Ammon's horn (tissue), 1 donor: ENCODE results near the gene TRIP12.
"Not testable (repeated sequence)": the region's sequence is repeated elsewhere in the genome, so short reads cannot be mapped to it uniquely, and the experiment has no call there.

Source experiments
- DNase-seq: peaks from one replicate; pipeline ENCODE4 v3.0.0-alpha.2; 2016; ENCODE audit warnings: low spot score

Gene TRIP12

DNA sequence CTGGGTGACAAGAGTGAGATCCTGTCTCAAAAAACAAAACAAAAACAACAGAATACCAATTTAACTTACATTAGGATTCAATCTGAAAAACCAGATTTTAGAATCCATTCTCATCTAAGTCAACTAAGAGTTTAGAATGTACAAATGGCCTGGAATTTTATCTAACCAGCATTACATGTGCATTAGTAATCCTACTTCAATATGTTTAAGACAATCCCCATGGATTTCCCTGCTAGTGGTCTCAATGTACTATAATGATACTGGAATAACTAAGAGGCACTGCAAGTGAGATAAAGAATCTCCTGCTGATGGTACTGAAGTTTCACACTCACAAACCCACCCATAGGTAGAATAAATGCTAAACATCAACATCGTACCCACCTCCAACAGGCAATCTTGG, 153.6 kb downstream of the TRIP12 start:
- DNase-seq, result no peak

DNA sequence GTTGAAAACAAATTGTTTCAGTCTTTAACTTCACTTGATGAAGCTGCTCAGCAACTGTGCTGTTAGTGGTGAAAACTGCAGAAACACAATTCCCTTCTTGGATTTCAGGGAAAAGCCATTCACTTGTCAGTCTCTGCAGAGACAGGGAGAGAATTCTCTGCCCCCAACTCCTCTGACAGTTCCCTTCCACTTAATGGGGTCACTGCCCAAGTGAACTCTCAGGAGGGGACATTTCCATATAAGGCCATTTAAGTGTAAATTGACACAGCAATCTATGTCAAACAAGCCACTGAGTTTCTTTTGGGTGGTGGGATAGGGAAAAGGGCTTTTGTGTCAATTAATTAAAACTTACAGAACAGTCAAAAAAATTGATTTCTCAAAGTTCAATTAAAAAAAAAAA, 156.1 kb downstream of the TRIP12 start:
- DNase-seq, result no peak

DNA sequence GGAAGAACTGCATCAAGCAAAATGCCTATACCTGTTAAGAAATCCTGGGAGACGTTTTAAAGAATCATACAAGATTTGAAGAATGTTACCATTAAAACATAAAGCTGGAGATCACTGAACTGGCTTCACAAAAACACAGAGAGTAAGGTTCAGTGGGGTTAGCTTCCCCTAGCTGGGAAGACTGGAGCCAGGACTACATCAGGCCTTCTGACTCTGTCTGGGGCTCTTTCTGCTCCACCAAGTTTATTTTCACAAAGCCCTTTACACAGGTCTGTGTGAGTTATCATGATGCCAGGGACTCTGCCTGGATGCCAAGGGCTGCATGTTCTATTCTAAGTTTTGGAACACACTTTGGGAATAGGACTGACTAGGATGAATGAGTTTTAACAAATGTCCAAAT, 160.1 kb downstream of the TRIP12 start:
- no peak for DNase-seq

DNA sequence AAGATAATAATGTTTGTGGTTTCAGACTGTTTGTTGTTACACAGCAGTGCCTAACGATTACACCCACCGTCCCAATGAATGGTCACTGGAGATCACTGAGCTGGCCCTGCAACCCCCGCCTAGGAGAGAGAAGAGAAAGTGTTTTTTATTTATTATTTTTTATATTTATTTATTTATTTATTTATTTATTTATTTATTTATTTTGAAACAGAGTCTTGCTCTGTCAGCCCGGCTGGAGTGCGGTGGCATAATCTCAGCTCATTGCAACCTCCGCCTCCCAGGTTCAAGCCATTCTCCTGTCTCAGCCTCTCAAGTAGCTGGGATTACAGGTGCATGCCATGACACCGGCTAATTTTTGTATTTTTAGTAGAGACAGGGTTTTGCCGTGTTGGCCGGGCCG, 164.3 kb downstream of the TRIP12 start:
- DNase-seq, result not testable (repeated sequence)

DNA sequence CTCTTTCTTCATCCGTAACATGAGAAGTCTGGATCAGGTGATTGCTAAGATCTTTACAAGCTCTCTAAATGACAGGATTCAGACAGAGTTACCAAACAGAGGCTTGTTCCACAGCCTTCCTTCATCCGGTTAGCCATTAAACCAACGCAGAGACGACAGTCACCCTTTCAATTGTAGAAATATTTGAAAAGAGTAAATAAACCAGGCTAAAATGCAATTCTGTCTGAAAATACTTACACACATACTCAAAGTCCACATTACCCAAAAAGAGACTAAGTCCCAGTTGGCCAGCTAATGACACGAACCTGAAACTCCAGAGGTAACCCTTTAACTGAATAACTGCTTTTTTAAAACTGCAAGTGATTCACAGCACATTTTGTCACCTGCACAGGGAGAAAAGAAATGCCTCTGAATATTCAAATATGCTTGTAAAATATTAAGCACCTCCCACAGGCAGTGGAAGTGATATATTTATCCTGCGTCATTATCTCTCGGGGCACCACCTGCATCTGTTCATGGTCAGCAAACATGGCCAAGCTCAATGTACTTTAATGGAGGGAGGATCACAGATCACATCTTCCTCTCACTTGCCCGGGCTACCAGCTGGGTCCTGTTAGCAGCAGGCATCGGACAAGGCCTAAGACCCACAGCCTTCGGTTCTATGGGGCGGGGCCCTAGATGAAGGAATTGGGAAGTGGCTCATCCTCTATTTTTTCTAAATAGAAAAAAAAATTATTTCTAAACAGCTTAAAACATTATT, 168.7 kb downstream of the TRIP12 start:
- no peak for DNase-seq

DNA sequence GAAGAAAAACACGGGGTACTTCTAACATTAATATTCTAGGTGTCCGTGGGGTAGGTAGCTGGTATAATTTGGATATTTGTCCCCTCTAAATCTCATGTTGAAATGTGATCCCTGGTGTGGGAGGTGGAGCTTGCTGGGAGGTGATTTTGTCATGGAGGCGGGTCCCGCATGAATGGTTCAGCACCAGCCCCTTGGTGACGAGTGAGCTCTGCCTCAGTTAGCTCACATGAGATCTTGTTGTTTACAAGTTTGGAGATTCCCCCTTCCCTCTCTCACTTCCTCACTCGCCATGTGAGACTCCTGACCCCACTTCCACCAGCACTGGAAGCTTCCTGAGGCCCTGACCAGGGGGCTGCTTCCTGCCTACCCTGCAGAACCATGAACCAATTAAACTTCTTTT, 172.0 kb downstream of the TRIP12 start:
- no peak for DNase-seq

DNA sequence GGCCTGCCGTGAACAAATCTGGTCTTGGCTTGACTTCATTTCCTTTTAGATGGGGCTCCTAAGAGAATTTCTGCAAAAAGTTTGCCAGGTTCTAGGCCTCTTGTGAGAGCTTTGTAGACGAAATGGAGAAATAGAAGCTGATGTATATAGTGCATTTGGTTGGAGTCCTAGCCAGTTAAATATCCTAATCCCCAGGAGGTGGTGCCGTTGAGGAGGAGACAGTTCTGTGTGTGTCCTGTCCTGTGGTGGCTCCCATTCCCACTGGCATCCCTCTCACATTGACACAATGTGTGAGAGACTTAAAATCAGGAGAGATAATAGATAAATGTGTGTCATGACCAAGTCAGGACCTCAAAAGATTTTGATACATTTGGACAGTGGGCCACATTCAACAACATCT, 172.9 kb downstream of the TRIP12 start:
- no peak for DNase-seq

DNA sequence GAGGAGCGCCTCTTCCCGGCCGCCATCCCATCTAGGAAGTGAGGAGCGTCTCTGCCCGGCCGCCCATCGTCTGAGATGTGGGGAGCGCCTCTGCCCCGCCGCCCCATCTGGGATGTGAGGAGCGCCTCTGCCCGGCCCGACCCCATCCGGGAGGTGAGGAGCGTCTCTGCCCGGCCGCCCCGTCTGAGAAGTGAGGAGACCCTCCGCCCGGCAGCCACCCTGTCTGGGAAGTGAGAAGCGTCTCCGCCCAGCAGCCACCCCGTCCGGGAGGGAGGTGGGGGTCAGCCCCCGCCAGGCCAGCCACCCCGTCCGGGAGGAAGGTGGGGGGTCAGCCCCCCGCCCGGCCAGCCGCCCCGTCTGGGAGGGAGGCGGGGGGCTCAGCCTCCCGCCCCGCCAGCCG, 179.1 kb downstream of the TRIP12 start:
- DNase-seq, result not testable (repeated sequence)

DNA sequence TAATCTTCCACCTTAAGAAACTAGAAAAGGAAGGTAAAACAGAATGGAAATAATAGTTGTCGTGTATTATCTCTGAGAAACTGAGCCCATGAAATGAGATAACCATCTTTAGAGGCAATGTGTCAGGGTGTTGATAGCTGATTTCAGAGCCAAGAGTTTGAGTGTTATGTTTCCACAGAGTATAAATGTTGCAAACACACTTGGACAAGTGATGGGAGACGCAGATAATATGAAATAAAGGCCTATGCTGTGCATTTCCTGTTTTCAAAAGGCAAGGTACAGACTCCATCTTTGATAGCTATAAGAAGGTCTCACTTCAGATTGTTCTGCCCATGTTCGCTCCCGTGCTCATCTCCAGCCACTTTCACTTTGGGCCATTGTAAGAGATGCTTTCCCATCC, 181.5 kb downstream of the TRIP12 start:
- DNase-seq, result no peak

DNA sequence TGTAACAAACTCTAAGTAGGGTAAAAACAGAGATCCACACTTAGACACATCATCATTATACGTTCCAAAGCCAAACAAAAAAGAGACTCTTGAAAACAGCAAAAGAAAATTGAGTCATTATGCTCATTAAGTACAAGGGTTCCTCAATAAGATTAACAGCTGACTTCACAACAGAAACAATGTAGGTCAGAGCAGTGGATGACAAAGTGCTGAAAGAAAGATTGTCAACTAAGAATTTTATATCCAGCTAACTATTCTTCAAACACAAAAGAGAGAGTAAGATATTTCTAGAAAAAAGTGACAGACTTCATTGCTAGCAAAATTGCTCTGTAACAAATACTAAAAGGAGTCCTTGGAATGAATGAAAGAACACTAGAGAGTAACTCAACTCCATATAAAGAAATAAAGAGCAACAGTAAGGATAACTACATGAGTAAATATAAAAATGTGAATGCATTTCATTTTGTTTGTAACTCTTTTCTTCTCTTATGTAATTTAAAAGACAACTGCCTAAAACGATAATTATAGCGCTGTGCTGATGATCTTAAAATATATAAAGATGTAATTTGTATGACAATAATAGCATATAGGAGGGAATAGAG, 183.7 kb downstream of the TRIP12 start:
- no peak for DNase-seq

DNA sequence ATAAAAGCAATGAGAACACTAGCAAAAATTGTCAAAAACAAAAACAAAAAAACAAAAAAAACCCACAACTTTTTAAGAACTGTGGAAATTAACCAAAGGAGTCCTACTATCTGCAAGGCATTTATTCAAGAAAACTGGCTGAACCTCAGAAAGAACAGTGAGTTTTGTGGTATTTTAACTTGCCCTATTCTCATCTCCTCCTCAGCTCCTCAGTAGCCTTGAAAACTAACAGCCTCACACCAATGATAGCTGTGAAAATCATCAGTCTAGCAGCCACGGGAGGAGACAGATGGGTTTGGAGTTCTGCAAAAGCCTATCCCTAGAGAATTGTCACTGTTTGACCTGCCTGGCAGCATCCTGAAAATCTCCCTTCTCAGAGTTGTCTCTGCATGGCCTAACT, 187.4 kb downstream of the TRIP12 start:
- no peak for DNase-seq

DNA sequence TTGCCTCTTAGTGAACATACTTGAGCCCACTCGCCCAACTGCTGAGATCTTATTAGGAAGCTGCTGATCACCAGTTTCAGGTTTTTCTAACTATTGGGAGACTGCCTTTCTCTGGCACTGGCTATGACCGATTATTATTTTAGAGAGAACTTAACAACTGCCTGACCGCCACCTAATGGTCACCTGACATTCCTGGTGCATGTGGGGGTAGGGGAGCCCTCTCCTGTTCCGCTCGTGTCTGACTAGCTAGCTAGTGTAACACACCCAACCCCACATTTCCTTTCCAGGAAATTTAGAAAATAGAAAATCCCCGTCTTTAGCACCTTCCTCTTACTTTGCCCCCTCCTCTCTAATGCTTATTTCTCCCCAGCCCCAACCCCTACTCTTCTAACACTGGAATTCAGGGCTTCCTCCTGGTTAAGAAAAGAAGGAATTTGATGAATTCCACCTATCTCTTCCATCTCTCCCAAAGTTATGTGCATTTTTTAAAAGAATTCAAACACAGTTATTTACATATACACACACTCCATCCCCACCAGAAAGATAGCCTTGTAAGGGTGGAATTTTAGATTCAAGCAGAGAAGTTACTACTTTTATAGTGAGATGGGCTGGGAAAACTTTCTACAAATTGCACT, 188.1 kb downstream of the TRIP12 start:
- DNase-seq, result no peak

DNA sequence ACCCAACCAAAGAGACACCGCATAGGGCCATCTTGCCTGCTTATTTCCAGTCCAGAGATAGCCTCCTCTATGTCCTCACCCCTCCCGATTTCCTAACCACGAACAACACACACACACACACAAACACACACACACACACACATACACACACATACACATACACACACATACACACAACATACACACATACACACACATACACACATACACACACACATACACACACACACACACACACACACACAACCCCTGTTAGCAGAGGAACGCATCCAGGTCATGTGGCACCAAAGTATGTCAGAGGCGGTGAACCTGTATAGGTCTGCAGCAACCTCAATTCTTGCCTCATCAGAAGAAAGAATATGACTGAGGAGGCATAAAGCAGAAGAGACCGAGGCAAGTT, 188.9 kb downstream of the TRIP12 start:
- DNase-seq, result no peak

DNA sequence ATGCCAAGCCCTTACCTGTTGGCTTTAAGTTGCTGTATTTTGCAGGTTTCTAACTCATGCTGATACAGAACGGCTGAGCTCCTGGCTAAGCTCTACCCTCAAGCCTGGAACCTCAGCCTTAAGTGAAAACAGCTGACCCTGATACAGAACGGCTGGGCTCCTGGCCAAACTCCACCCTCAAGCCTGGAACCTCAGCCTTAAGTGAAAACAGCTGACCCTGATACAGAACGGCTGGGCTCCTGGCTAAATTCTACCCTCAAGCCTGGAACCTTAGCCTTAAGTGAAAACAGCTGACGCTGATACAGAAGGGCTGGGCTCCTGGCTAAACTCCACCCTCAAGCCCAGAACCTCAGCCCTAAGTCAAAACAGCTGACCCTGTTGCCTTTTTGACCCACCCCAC, 189.9 kb downstream of the TRIP12 start:
- no peak for DNase-seq

DNA sequence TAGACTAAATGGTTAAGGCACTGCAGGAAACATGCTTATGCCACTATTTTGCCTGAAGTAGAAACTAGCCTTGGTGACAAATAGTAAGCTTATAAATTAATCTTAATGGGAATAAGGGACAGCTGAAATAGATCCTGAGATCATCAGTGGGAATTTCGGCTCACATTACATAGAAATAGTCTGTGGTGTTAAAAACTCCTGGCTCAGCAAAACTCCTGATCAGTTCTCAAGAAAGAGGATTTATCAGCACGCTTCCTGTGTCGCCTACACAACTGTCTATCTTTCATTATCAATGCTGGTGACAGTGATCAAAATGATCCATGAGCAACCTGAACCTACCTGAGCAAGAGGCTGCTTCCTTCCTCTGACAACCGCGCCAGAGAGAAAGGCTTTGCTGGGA, 190.4 kb downstream of the TRIP12 start:
- DNase-seq, result no peak

DNA sequence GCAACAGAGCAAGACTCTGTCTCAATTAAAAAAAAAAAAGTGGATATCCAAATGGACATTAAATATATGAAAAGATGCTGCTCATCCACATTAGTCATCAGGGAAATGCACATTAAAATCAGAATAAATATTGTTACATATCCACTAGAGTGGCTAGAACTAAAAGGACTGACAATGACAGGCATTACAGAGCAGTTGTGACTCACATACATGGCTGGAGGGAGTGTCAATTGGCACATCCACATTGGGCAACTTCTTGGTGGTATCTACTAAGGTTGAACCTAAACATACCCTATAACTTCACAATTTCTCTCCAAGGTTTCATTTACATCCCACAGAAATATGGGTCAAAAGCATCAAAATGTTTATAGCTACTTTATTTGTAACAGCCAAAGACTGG, 193.4 kb downstream of the TRIP12 start:
- DNase-seq, result no peak

DNA sequence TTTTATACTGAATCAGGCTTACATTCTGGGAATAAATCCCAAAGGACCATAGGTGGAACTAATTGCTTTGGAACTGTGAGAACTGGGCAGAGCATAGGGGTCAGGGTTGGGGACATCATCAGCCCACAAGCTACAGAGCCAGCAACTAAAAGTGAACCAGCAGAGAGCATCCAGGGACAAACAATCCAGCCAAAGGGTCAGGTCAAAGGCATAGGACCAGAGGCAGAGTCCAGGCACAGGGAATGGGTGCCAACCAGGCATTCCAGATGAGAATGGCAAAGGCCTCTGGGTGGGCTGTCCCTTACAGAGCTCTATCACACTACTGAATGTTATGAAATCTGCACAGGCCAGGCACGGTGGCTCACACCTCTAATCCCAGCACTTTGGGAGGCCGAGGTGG, 195.2 kb downstream of the TRIP12 start:
- no peak for DNase-seq

DNA sequence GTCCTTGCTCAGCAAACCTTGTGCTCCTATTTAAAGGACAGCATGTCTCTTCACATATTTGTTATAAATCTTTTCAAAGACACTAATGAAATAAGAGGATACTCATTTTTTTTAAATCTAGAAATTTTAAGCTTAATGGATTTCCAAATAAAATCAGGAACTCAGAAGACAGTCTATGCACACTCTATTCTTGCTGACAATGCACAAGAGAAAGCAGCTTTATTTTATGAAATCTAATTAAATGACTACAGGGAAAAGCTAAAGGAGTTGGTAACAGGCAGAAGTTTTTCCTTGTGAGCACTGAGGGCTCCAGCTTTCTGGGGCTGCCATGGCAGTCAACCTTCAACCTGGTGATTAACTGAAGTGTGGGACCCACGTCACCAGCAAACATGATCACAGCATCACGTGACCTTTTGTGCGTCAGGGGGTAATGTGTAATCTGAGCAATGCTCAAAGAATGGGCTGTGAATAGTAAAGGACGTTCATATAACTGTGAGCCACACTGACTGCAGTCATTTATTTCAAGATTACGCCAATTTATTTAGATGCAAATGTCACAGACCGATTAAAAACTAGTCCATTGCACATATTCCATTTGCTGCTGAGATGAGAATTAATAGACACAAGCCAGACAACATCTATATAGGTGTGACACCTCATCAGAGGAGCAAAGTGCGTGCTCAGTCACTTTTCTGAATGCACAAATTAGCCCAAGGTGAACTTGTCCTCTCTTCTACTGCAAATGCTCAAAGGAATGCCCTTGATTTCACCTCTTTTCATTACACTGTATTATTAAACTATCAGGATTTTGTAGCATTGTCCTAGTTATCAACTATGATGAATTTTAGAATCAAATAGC, 195.9 kb downstream of the TRIP12 start:
- DNase-seq, result no peak

DNA sequence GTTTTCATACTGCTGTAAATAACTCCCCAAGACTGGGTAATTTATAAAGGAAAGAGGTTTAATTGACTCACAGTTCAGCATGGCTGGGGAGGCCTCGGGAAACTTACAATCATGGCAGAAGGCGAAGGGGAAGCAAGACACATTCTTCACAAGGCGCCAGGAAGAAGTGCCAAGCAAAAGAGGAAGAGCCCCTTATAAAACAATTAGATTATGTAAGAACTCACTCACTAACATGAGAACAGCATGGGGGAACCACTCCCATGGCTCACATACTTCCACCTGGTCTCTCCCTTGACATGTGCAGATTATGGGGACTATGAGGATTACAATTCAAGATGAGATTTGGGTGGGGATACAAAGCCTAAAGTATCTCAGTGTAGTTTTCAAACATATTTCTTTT, 198.6 kb downstream of the TRIP12 start:
- not testable (repeated sequence) for DNase-seq

DNA sequence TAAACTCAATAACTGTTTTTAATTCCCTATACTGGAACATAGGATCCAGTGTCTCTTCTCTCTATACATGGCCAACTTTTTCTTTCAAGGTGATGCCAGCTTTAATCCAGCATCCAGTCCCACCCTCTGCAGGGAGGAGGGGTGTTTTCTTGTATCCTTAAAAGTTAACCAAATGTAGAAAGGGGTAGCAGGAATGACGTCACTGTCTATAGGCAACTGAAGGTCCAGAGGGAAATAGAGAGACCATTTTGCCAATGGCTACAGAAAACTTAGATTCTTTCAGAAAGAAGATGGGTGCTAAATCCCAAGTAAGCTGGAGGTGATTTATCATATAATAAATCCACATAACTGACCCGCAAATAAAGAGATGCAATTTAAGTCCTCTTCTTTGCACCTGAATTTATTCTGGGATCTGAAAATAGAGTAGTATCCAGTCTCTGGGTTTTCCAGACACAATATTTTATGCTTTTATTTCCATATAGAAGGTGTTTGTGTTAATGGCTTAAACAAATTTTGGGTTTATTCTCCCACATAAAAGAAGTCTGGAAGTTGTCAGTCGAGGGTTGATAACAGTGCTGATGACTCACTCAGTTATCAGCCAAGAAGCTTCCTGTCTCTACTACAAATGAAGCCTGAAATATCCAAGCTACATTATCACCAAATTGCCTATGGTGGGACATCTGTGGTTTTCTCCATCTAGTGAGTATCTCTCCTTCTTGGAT, 201.7 kb downstream of the TRIP12 start:
- DNase-seq, result no peak

DNA sequence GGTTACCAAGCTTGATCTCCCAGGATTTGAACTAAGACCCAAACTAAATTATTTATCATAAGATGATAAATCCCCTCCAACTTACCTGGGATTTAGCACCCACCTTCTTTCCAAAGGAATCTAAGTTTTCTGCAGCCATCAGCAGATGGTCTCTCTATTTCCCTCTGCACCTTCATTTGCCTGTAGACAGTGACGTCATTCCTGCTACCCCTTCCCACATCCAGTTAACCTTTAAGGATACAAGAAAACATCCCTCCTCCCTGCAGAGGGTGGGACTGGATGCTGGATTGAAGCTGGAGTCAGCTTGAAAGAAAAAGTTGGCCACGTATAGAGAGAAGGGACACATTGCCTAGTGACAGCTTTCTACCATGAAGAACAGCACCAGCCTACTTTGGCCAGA, 203.8 kb downstream of the TRIP12 start:
- DNase-seq, result no peak
